Measurements from ENCODE around the gene SLC27A6.

SLC27A6 gene

GRCh38 chr5:129003232-129003631 lies 37.9 kb downstream of the SLC27A6 start:
- TF ChIP-seq ZFX (IDR thresholded peaks at IDR 0.05): no peak
- TF ChIP-seq, protein P1, sequence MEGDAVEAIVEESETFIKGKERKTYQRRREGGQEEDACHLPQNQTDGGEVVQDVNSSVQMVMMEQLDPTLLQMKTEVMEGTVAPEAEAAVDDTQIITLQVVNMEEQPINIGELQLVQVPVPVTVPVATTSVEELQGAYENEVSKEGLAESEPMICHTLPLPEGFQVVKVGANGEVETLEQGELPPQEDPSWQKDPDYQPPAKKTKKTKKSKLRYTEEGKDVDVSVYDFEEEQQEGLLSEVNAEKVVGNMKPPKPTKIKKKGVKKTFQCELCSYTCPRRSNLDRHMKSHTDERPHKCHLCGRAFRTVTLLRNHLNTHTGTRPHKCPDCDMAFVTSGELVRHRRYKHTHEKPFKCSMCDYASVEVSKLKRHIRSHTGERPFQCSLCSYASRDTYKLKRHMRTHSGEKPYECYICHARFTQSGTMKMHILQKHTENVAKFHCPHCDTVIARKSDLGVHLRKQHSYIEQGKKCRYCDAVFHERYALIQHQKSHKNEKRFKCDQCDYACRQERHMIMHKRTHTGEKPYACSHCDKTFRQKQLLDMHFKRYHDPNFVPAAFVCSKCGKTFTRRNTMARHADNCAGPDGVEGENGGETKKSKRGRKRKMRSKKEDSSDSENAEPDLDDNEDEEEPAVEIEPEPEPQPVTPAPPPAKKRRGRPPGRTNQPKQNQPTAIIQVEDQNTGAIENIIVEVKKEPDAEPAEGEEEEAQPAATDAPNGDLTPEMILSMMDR (conservative IDR thresholded peaks at IDR 0.05): no peak
- H3K27ac ChIP-seq: no peak overlapping the region

DNA sequence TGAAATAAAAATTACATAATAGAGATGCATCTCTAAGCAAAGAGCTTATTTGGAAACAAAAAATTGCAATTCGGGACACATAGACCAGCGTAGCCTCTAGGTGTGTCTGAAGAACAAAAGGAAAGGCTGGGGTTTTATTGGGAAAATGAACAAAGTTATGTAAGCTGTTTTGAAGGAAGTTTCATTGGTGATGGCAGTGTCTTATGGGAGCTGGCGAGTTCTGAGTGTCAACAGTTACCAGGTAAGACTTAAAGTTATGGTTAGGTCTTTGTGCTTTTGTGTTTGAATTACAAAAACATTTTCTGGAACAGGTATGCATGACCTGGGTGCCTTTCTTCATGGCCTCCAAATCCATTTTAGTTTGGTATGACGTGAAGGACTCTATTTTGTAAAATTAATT lies 48.9 kb downstream of the SLC27A6 start:
- no peak for TF ChIP-seq ZFX (IDR thresholded peaks at IDR 0.05)
- TF ChIP-seq, protein P1 (conservative IDR thresholded peaks at IDR 0.05): no peak
- no peak overlapping the region for H3K27ac ChIP-seq

DNA sequence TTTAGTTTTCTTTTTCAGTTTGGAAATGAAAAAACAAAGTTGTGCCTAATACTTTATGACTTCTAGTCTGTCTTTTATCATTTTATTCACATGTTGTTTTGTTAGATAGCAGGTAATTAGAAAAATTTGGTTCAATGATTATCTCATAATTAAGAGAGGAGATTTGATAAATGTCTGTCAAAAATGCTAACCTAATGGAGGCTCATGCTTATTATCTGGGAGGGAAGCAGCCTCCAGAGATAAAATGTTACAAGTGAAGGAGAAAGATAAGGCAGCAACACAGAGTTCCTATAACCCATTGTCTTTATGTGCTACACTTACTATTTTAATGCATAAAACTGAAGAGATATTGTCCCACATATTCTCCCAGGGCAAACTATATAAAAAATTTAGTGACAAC lies 53.5 kb downstream of the SLC27A6 start:
- H3K27ac ChIP-seq: no peak overlapping the region
- no peak for TF ChIP-seq ZFX (IDR thresholded peaks at IDR 0.05)
- TF ChIP-seq, protein P1 (conservative IDR thresholded peaks at IDR 0.05): no peak

DNA sequence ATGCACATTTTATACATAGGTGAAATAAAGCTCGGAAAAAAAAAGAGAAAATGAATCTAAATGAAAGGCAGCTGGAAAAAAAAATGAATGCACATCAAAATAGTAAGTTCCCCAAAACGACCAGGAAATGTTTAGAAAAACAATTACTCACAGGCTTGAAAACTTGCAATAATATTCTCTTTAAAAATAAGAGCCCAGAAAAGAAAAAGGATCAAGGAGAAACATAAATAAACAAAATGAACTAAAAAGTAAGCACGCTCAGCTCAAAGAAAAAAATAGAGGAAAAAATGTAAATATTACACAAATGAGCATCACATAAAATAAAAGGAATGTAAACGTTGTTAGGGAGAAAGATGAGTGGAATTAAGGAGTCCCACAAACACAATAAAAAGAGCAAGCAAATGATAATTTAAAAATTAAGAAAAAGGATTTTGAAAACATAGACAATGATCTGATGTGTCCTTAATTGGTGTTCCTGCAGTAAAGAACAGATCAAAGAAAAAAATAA lies 54.2 kb downstream of the SLC27A6 start:
- TF ChIP-seq, protein P1 (conservative IDR thresholded peaks at IDR 0.05): no peak
- TF ChIP-seq ZFX (IDR thresholded peaks at IDR 0.05): no peak
- H3K27ac ChIP-seq: no peak overlapping the region

DNA sequence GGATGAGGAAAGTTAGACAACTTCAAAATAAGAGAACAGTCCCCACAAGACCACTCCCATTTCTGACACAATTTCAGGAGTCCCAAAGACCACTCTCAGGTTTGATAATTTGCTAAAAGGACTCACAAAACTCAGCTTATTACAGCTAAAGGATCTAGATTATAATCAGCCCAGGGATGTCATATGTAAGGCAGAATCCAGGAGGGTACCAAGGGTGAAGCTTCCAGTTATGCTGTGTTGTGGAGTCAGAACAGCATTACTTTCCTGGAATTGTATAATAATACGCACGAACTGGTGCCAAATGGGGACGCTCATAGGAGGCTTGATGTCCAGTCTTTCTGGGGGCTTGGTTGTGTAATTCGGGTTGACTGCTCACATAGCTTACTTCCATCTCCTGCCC lies 55.4 kb downstream of the SLC27A6 start:
- TF ChIP-seq ZFX (IDR thresholded peaks at IDR 0.05): no peak
- TF ChIP-seq, protein P1 (conservative IDR thresholded peaks at IDR 0.05): no peak
- no peak overlapping the region for H3K27ac ChIP-seq

DNA sequence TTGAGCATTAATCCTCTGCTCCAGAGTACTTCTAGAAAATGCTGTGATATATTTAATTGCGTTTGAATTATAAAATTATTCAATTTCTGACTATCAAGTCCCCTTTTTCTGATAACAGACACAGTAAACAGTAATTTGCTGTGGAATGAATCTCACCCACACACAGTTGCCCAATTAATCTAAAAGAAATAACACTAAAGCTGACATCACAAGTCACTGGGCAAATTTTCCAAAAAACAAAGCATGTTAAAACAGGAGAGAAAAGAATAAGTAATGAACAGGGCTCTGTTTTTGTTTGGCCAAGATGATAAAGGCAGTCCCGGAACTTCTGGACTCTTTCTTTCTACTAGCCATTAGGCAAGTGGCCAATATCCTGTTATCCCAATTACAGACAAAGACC lies 56.5 kb downstream of the SLC27A6 start:
- TF ChIP-seq, protein P1 (conservative IDR thresholded peaks at IDR 0.05): no peak
- no peak for TF ChIP-seq ZFX (IDR thresholded peaks at IDR 0.05)
- no peak overlapping the region for H3K27ac ChIP-seq

GRCh38 chr5:129022599-129022998 lies 57.3 kb downstream of the SLC27A6 start:
- no peak overlapping the region for H3K27ac ChIP-seq
- no peak for TF ChIP-seq ZFX (IDR thresholded peaks at IDR 0.05)
- TF ChIP-seq, protein P1 (conservative IDR thresholded peaks at IDR 0.05): no peak

Measured in C4-2B (cell line).